Measurements from ENCODE around the gene CMTM6. TPM values are rescaled to one million over a fixed set of nuclear protein-coding genes. Genes with fewer than 3 reads are reported as not detected.
"Not testable (repeated sequence)": the region's sequence is repeated elsewhere in the genome, so short reads cannot be mapped to it uniquely, and the experiment has no call there.

Gene CMTM6
- total RNA-seq, 1 donor from 2014 or later, result 15.4 TPM

GRCh38 chr3:32500880-32501782 lies 1.5 kb downstream of the CMTM6 start:
- intact Hi-C loops (cut with DNase I), result no loop called here
- no peak for DNase-seq (ENCODE audit: low spot score)

GRCh38 chr3:32500231-32500630 lies 2.4 kb downstream of the CMTM6 start:
- DNase-seq (ENCODE audit: low spot score), result no peak
- intact Hi-C loops (cut with DNase I), result no loop called here

- intact Hi-C loops (cut with DNase I), result no loop called here
- no peak for DNase-seq (ENCODE audit: low spot score)
Measured at GRCh38 chr3:32499585-32499984, 3.1 kb downstream of the CMTM6 start.

GRCh38 chr3:32498992-32499391 lies 3.7 kb downstream of the CMTM6 start:
- no peak for DNase-seq (ENCODE audit: low spot score)
- intact Hi-C loops (cut with DNase I), result no loop called here

- intact Hi-C loops (cut with DNase I), result no loop called here
- DNase-seq (ENCODE audit: low spot score), result no peak
Measured at GRCh38 chr3:32498252-32498651, 4.4 kb downstream of the CMTM6 start.

GRCh38 chr3:32495609-32496008 lies 7.0 kb downstream of the CMTM6 start:
- DNase-seq (ENCODE audit: low spot score), result no peak
- intact Hi-C loops (cut with DNase I), result no loop called here

- DNase-seq (ENCODE audit: low spot score), result no peak
Measured at GRCh38 chr3:32495085-32495484, 7.6 kb downstream of the CMTM6 start.

GRCh38 chr3:32493437-32494414 lies 8.9 kb downstream of the CMTM6 start:
- intact Hi-C loops (cut with DNase I), result no loop called here
- no peak for DNase-seq (ENCODE audit: low spot score)

More at GRCh38 chr3:32495085-32495484, 7.6 kb downstream of the CMTM6 start:
- intact Hi-C loops (cut with DNase I), result no loop called here

GRCh38 chr3:32492684-32493436 lies 9.8 kb downstream of the CMTM6 start:
- no peak for DNase-seq (ENCODE audit: low spot score)
- intact Hi-C loops (cut with DNase I), result no loop called here

GRCh38 chr3:32488474-32489008 lies 14.1 kb downstream of the CMTM6 start:
- no peak for DNase-seq (ENCODE audit: low spot score)
- intact Hi-C loops (cut with DNase I), result no loop called here

GRCh38 chr3:32487781-32488473 lies 14.7 kb downstream of the CMTM6 start:
- no peak for DNase-seq (ENCODE audit: low spot score)
- intact Hi-C loops (cut with DNase I), result no loop called here

- DNase-seq (ENCODE audit: low spot score), result no peak
Measured at GRCh38 chr3:32484436-32484835, 18.2 kb downstream of the CMTM6 start.

GRCh38 chr3:32483772-32484171 lies 18.9 kb downstream of the CMTM6 start:
- intact Hi-C loops (cut with DNase I), result no loop called here
- no peak for DNase-seq (ENCODE audit: low spot score)

More at GRCh38 chr3:32484436-32484835, 18.2 kb downstream of the CMTM6 start:
- intact Hi-C loops (cut with DNase I), result no loop called here

GRCh38 chr3:32482693-32483092 lies 20.0 kb downstream of the CMTM6 start:
- no peak for DNase-seq (ENCODE audit: low spot score)
- intact Hi-C loops (cut with DNase I), result no loop called here

GRCh38 chr3:32481791-32482631 lies 20.6 kb downstream of the CMTM6 start:
- DNase-seq (ENCODE audit: low spot score), result no peak
- intact Hi-C loops (cut with DNase I), result no loop called here

GRCh38 chr3:32480604-32481003 lies 22.0 kb downstream of the CMTM6 start:
- intact Hi-C loops (cut with DNase I), result no loop called here
- no peak for DNase-seq (ENCODE audit: low spot score)

- DNase-seq (ENCODE audit: low spot score), result no peak
- intact Hi-C loops (cut with DNase I), result no loop called here
Measured at GRCh38 chr3:32474201-32474600, 28.5 kb downstream of the CMTM6 start.

GRCh38 chr3:32472151-32472550 lies 30.5 kb downstream of the CMTM6 start:
- intact Hi-C loops (cut with DNase I); DNase-seq (ENCODE audit: low spot score): not testable (repeated sequence)

All from cardiac septum (tissue), 1 donor.